Psoas muscle (tissue), 8 donors: Measurements from ENCODE around the gene LIF. TPM values are rescaled to one million over a fixed set of nuclear protein-coding genes. Genes with fewer than 3 reads are reported as not detected.

Experiments
- ATAC-seq, 4 donors: fragments of 200-7000 bp; cut with Tn5 transposase; one replicate each; pipeline ENCODE4 v1.9.1; 2020; ENCODE audit warnings: moderate library complexity in 3 of 4, mild to moderate bottlenecking in 2 of 4
- DNase-seq, 2 donors: peaks; one replicate each; pipeline ENCODE4 v3.0.0-alpha.2; 2020
- H3K27ac ChIP-seq: fragments of 200-600 bp; one replicate; pipeline ENCODE4 v1.8.0; 2022
- H3K27me3 ChIP-seq, 3 donors: fragments of 200-600 bp in 1 of 3; one replicate each; pipeline versions ENCODE4 v1.6.1 to v1.8.0; 2013 to 2022; ENCODE audit warnings: low read length in 2 of 3, mild to moderate bottlenecking in 2 of 3, moderate library complexity in 1 of 3; ENCODE audit not compliant: insufficient read depth in 3 of 3
- H3K36me3 ChIP-seq, 2 donors: fragments of 200-600 bp in 1 of 2; one replicate each; pipeline versions ENCODE4 v1.6.1 to v1.8.0; 2013 to 2022; ENCODE audit warnings: low read depth in 1 of 2, mild to moderate bottlenecking in 1 of 2, moderate library complexity in 1 of 2; ENCODE audit not compliant: insufficient read depth in 1 of 2
- H3K4me1 ChIP-seq: fragments of 200-600 bp; one replicate; pipeline ENCODE4 v1.8.0; 2022
- H3K4me3 ChIP-seq: fragments of 200-600 bp; one replicate; pipeline ENCODE4 v1.8.0; 2022; ENCODE audit warnings: mild to moderate bottlenecking
- H3K9me3 ChIP-seq: fragments of 200-600 bp; one replicate; pipeline ENCODE4 v1.8.0; 2022
- WGBS, 3 donors: extraction: QIAGEN DNeasy Blood & Tissue Kit; methylation state at CpG; one replicate each; pipeline versions ENCODE4 v1.1.6 to v1.1.7; 2013; 5-methylcytosine and 5-hydroxymethylcytosine counted together
- intact Hi-C, 2 donors: fragments of 100-400 bp; cut with DNase I; formaldehyde crosslinking; loops; one replicate each; pipeline versions ENCODE4 v1.11.0 to v1.14.2; 2022
- polyA plus RNA-seq, 3 donors: library from polyadenylated mRNA; stranded (reverse); fragments of 200-250 nt; gene quantifications; one replicate each; pipeline ENCODE4 v1.2.3, GENCODE V29; 2013
- total RNA-seq, 4 donors: library from RNA; stranded (reverse); fragmentation: NEBNext Ultra II Directional in 2 of 4; extraction: Animal tissue kit (Norgen Biotek cat#: 25700) in 2 of 4; gene quantifications; one replicate each; pipeline versions ENCODE4 v1.2.1 to v1.2.4, GENCODE V29; 2021 to 2023
- TF ChIP-seq, protein P1 (sequence below): fragments of 200-600 bp; IDR thresholded peaks from one replicate; pipeline ENCODE4 v1.8.0; 2022; ENCODE audit warnings: antibody characterized with exemption
- donor health status: healthy with polysubstance abuse.
- donor health status: DM: no; HTN: no; CAD: no; lungs with moderate emphysema.
- donor health status: Bipolar disorder and iron deficiency.
- donor health status: healthy.
- donor health status: DM: yes; HTN: yes; CAD: no.
- donor health status: DM: no; HTN: no; CAD: no.
- donor health status: DM: no; HTN: no; CAD: no.
- donor health status: DM: yes; HTN: yes; CAD: no.

LIF gene
- total and polyA plus RNA-seq, 7 donors, result 0.10 to 21.4 (median 0.33) TPM; not detected in 1

DNA sequence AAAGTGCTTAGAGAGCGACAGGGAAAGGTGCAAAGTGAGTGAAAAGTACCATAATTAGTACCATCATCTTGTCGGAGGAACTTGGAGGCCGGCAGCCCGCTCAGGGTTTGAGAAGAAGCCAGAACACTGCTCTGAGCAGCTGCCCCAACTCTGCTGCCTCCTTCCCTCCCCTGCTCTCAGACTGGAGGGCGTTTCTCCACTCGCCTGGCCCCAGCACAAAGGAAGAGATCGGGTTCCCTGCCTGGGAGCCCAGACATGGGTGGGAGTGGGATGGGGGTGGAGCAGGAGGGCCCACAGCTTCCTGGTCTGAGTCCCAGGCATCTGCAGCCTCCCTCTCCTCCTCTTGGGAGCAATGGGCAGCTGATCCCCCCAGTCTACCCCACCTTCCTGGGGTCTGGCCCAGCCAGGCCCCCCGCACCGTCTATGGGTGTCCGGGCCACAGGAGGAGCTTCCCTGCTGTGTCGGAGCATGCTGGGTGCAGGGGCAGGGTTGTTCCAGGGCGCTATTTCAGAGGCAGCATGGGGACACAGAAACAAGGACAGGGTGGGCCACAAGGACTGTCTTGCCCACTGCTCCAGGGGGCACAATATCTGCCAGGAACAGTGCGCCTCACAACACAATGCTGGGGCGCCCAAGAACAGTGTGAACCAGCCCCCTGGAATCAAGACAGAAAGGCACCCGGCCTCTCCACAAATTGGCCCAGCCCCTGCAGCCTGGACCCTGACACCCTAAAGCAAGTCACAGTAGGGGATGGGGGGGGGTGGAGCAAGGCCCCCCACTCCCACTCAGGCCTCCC is 4.8 kb downstream of the LIF start:
- no peak for DNase-seq
- ATAC-seq, result no peak
- WGBS, 3 donors, result 61 to 66% (median 61%) methylated on average over 13 to 15 of the region's 15 CpGs
- H3K4me1 ChIP-seq, result peaks cover 4% of the 10 kb centered on the region
- intact Hi-C loops, result no loop called here
- H3K27ac ChIP-seq, result no peak overlapping the region
- no peaks in the 10 kb centered on the region for H3K9me3 ChIP-seq
- H3K4me3 ChIP-seq, result no peak overlapping the region
- TF ChIP-seq, protein P1, sequence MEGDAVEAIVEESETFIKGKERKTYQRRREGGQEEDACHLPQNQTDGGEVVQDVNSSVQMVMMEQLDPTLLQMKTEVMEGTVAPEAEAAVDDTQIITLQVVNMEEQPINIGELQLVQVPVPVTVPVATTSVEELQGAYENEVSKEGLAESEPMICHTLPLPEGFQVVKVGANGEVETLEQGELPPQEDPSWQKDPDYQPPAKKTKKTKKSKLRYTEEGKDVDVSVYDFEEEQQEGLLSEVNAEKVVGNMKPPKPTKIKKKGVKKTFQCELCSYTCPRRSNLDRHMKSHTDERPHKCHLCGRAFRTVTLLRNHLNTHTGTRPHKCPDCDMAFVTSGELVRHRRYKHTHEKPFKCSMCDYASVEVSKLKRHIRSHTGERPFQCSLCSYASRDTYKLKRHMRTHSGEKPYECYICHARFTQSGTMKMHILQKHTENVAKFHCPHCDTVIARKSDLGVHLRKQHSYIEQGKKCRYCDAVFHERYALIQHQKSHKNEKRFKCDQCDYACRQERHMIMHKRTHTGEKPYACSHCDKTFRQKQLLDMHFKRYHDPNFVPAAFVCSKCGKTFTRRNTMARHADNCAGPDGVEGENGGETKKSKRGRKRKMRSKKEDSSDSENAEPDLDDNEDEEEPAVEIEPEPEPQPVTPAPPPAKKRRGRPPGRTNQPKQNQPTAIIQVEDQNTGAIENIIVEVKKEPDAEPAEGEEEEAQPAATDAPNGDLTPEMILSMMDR, result no peak
- no peaks in the 10 kb centered on the region for H3K36me3 ChIP-seq
- peaks cover 0 to 28% (median 15%) of the 10 kb centered on the region in 3 donors for H3K27me3 ChIP-seq

DNA sequence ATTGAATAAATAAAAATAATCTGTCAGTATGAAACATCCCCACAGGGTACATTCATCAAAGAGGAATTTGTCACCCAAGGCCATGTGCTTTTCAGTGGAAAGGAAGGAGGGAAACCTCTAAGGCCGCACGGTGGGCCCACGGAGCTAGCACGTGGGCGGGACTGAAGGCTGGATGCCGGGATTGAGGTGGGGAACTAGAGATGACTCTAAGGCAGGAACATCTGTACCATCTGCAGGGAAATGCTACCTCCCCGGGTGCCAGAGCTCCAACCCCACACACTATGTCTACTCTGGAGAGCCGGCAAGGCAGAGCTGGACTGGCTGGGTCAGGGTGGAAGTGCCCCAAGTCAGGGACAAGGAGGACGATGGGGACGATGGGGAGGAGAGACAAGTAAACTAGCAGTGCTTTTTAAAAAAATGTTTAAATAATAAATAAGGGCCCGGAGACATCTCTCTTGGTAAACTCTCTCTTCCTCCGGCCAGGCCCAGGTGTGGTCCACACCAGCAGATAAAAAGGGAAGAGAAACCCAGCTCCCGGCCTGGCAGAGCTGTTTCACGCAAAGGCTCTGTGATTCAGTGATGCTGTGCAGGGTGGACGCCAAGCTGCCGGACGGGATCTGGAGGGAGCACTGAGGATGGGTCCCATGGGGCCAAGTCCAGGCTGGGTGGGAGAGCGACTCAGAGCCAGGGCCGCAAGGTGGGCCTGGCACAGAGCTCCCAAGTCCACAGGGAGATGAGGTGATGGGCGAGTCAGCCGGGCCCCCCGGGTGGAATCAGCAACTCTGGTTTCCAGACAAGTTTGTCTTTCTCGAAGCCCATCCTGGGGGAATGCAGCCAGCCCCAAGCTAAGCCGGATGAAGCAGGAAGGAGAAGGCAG is 5.8 kb downstream of the LIF start:
- peaks cover 0 to 18% (median 9%) of the 10 kb centered on the region in 3 donors for H3K27me3 ChIP-seq
- peaks cover under 1% of the 10 kb centered on the region for H3K4me1 ChIP-seq
- H3K4me3 ChIP-seq, result no peak overlapping the region
- WGBS, 3 donors, result 77 to 79% (median 78%) methylated on average over 23 to 24 of the region's 24 CpGs
- DNase-seq, result no peak
- intact Hi-C loops, result no loop called here
- no peaks in the 10 kb centered on the region for H3K9me3 ChIP-seq
- H3K36me3 ChIP-seq, result no peaks in the 10 kb centered on the region
- no peak overlapping the region for H3K27ac ChIP-seq
- TF ChIP-seq, protein P1, result no peak
- no peak for ATAC-seq

DNA sequence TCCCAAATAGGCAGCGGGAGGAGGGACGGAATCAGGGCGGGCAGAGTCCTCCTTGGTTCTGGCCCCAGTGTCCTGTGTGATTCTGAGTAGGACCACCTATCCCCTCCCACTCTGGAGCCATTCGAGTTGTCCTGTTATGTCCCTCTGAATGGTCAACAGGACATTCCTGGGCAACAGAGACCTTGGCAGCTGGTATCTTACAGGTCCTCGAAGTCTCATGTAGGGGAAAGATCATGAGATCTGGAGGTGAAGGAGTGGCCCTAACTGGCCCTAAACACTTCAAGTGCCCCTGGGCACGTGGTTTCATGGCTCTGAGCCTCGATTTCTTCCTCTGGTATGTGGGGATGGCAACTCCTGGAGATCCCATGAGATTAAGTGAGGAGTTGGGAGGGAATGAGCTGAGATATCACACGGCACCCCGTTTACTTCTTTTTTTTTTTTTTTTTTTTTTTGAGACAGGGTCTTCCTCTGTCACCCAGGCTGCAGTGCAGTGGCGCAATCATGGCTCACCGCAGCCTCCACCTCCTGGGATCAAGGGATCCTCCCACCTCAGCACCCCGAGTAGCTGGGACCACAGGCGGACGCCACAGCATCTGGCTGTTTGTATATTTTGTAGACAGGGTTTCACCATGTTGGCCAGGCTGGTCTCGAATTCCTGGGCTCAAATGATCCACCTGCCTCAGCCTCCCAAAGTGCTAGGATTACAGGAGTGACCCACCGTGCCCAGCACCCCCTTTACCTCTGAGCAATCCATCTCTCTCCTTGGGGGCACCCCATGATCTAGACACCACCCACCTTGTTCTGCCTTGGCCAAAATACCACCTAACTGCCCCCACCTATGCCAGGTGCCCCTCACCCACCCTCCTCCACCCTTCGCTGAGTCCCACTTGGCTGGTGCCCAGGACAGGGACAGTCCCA is 6.8 kb downstream of the LIF start:
- Histone ChIP-seq H3K9me3 (no peaks in the 10 kb centered on the region), H3K4me3 (no peak overlapping the region), H3K36me3 (no peaks in the 10 kb centered on the region), H3K27me3 (peaks cover 0 to 7% (median 4%) of the 10 kb centered on the region in 3 donors), H3K4me1 (no peaks in the 10 kb centered on the region), H3K27ac (no peak overlapping the region)
- intact Hi-C loops, result no loop called here
- 85 to 87% (median 87%) methylated on average over 17 of the region's 17 CpGs for WGBS, 3 donors
- DNase-seq (no peak), ATAC-seq (no peak)
- TF ChIP-seq, protein P1, result no peak

DNA sequence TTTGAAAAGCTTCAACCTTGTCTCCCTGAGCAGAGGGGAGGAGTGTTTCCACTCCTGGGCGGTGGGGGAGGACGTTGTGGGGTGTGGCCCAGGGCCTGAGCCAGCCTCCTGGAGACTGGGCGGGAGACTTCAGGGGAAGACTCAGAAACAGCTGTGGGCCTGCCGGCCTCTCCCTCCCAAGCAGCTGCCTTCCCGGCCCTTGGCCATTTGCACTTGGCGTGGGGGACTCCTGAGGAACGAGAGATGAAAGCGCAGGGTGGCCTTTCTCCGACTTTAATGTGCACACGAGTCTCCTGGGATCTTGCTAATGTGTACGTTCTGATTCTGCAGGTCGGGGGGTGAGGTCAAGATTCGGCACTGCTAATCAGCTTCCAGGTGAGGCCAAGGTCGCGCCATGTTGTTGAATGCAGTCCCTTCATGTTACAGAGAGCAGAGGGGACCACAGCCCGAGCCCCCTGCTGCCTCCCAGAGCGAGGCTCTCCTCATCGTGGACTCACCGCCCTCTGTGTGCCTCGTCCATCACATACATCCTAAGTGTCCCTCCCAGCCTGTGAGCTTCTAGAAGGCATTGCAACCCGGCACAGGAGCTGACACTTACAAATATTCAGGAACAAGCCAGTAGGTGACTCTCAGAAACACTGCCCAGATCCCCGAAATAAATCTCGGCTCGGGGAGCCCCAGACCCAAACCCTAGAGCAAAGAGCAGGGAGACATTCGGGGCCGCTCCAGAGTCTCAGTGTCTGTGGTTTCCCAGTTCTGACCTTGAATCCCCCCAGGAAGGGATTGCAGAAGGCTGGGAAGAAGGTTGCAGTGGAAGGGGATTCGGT is 7.7 kb downstream of the LIF start:
- H3K4me3 ChIP-seq, result no peak overlapping the region
- TF ChIP-seq, protein P1, result no peak
- H3K27ac ChIP-seq, result no peak overlapping the region
- no peaks in the 10 kb centered on the region for H3K36me3 ChIP-seq
- 55 to 61% (median 61%) methylated on average over 27 of the region's 27 CpGs for WGBS, 3 donors
- peaks cover 0 to 4% (median under 1%) of the 10 kb centered on the region in 3 donors for H3K27me3 ChIP-seq
- H3K9me3 ChIP-seq, result no peaks in the 10 kb centered on the region
- DNase-seq, result peak in 1 of 2 donors; percentile 71
- no peak for ATAC-seq
- intact Hi-C loops, result no loop called here
- no peaks in the 10 kb centered on the region for H3K4me1 ChIP-seq
